IgD-negative memory B cell (primary cell): ENCODE data around the gene CYB5A. TPM values are rescaled to one million over a fixed set of nuclear protein-coding genes. Genes with fewer than 3 reads are reported as not detected.

Source experiments
- H3K27ac Mint-ChIP-seq, 3 donors: one replicate each; pipeline ENCODE4 v1.8.0; 2020 to 2022; ENCODE audit warnings: mild to moderate bottlenecking in 3 of 3, mixed read lengths in 3 of 3, moderate library complexity in 1 of 3
- H3K27me3 Mint-ChIP-seq: one replicate; pipeline ENCODE4 v1.8.0; 2021; ENCODE audit warnings: mixed read lengths
- H3K36me3 Mint-ChIP-seq: one replicate; pipeline ENCODE4 v1.8.0; 2020; ENCODE audit warnings: mild to moderate bottlenecking, mixed read lengths
- H3K4me1 Mint-ChIP-seq, 3 donors: one replicate each; pipeline ENCODE4 v1.8.0; 2020 to 2022; ENCODE audit warnings: mixed read lengths in 3 of 3, mild to moderate bottlenecking in 1 of 3
- H3K4me3 Mint-ChIP-seq, 4 donors: one replicate each; pipeline ENCODE4 v1.8.0; 2020 to 2022; ENCODE audit warnings: mild to moderate bottlenecking in 4 of 4, mixed read lengths in 4 of 4, moderate library complexity in 3 of 4
- H3K9me3 Mint-ChIP-seq, 3 donors: one replicate each; pipeline ENCODE4 v1.8.0; 2020 to 2021; ENCODE audit warnings: mixed read lengths in 3 of 3, mild to moderate bottlenecking in 1 of 3
- polyA plus RNA-seq: library from polyadenylated mRNA; unstranded; fragments of 300-500 nt; fragmentation: Illumina TruSeq; gene quantifications from one replicate; pipeline ENCODE4 v1.2.3, GENCODE V29; 2021

CYB5A gene
- polyA plus RNA-seq, 1 donor from 2014 or later: 61.4 TPM

- H3K4me1 Mint-ChIP-seq: peaks cover 0 to 11% (median 7%) of the 10 kb centered on the region in 3 donors
- no peak overlapping the region for H3K4me3 Mint-ChIP-seq
- H3K27ac Mint-ChIP-seq: no peak overlapping the region
Measured at GRCh38 chr18:74252039-74252395, 39.7 kb downstream of the CYB5A start.

GRCh38 chr18:74251297-74252038 is 40.3 kb downstream of the CYB5A start:
- no peaks in the 10 kb centered on the region for H3K27me3 Mint-ChIP-seq
- H3K9me3 Mint-ChIP-seq: no peaks in the 10 kb centered on the region
- no peaks in the 10 kb centered on the region for H3K36me3 Mint-ChIP-seq
- peaks cover 0 to 11% (median 7%) of the 10 kb centered on the region in 3 donors for H3K4me1 Mint-ChIP-seq
- no peak overlapping the region for H3K4me3 Mint-ChIP-seq
- no peak overlapping the region for H3K27ac Mint-ChIP-seq

More at GRCh38 chr18:74252039-74252395, 39.7 kb downstream of the CYB5A start:
- Mint-ChIP-seq H3K9me3 (no peaks in the 10 kb centered on the region), H3K27me3 (no peaks in the 10 kb centered on the region), H3K36me3 (no peaks in the 10 kb centered on the region)

- Mint-ChIP-seq H3K4me1 (peaks cover 0 to 11% (median 7%) of the 10 kb centered on the region in 3 donors), H3K36me3 (no peaks in the 10 kb centered on the region), H3K27me3 (no peaks in the 10 kb centered on the region), H3K9me3 (no peaks in the 10 kb centered on the region), H3K27ac (no peak overlapping the region), H3K4me3 (peak overlapping the region in 1 of 4 donors; percentile 61)
Measured at GRCh38 chr18:74250131-74250530, 41.6 kb downstream of the CYB5A start.

- Mint-ChIP-seq H3K27me3 (no peaks in the 10 kb centered on the region), H3K4me3 (no peak overlapping the region), H3K9me3 (no peaks in the 10 kb centered on the region), H3K27ac (no peak overlapping the region), H3K36me3 (no peaks in the 10 kb centered on the region), H3K4me1 (peaks cover 4 to 17% (median 7%) of the 10 kb centered on the region in 3 donors)
Measured at GRCh38 chr18:74249181-74249968, 42.4 kb downstream of the CYB5A start.

GRCh38 chr18:74248595-74248994 is 43.2 kb downstream of the CYB5A start:
- Mint-ChIP-seq H3K4me1 (peaks cover 4 to 21% (median 7%) of the 10 kb centered on the region in 3 donors), H3K9me3 (no peaks in the 10 kb centered on the region), H3K4me3 (peak overlapping the region in 1 of 4 donors; percentile 2), H3K36me3 (no peaks in the 10 kb centered on the region), H3K27me3 (peaks cover 1% of the 10 kb centered on the region), H3K27ac (peak overlapping the region in 1 of 3 donors; percentile 29)

- Mint-ChIP-seq H3K36me3 (no peaks in the 10 kb centered on the region), H3K4me3 (no peak overlapping the region), H3K27ac (peak overlapping the region in 1 of 3 donors; percentile 29), H3K4me1 (peaks cover 4 to 21% (median 7%) of the 10 kb centered on the region in 3 donors), H3K27me3 (peaks cover 3% of the 10 kb centered on the region), H3K9me3 (no peaks in the 10 kb centered on the region)
Measured at GRCh38 chr18:74248189-74248588, 43.6 kb downstream of the CYB5A start.

- H3K27ac Mint-ChIP-seq: no peak overlapping the region
- H3K9me3 Mint-ChIP-seq: no peaks in the 10 kb centered on the region
- peaks cover 13% of the 10 kb centered on the region for H3K27me3 Mint-ChIP-seq
- no peak overlapping the region for H3K4me3 Mint-ChIP-seq
- H3K4me1 Mint-ChIP-seq: peaks cover 4 to 21% (median 7%) of the 10 kb centered on the region in 3 donors
- no peaks in the 10 kb centered on the region for H3K36me3 Mint-ChIP-seq
Measured at GRCh38 chr18:74244554-74244953, 47.2 kb downstream of the CYB5A start.

- no peak overlapping the region for H3K27ac Mint-ChIP-seq
- H3K36me3 Mint-ChIP-seq: no peaks in the 10 kb centered on the region
- H3K4me3 Mint-ChIP-seq: peak overlapping the region in 1 of 4 donors; percentile 6
- H3K4me1 Mint-ChIP-seq: peaks cover 0 to 13% (median 4%) of the 10 kb centered on the region in 3 donors
- peaks cover 13% of the 10 kb centered on the region for H3K27me3 Mint-ChIP-seq
- H3K9me3 Mint-ChIP-seq: no peaks in the 10 kb centered on the region
Measured at GRCh38 chr18:74243127-74243526, 48.6 kb downstream of the CYB5A start.

- H3K36me3 Mint-ChIP-seq: no peaks in the 10 kb centered on the region
- H3K27ac Mint-ChIP-seq: no peak overlapping the region
- peaks cover 17% of the 10 kb centered on the region for H3K27me3 Mint-ChIP-seq
- peaks cover 0 to 10% (median 4%) of the 10 kb centered on the region in 3 donors for H3K4me1 Mint-ChIP-seq
- H3K4me3 Mint-ChIP-seq: no peak overlapping the region
- no peaks in the 10 kb centered on the region for H3K9me3 Mint-ChIP-seq
Measured at GRCh38 chr18:74242438-74243096, 49.2 kb downstream of the CYB5A start.

GRCh38 chr18:74241970-74242369 is 49.8 kb downstream of the CYB5A start:
- H3K36me3 Mint-ChIP-seq: no peaks in the 10 kb centered on the region
- no peaks in the 10 kb centered on the region for H3K9me3 Mint-ChIP-seq
- H3K27ac Mint-ChIP-seq: no peak overlapping the region
- H3K4me3 Mint-ChIP-seq: no peak overlapping the region
- peaks cover 21% of the 10 kb centered on the region for H3K27me3 Mint-ChIP-seq
- peaks cover 0 to 10% (median 4%) of the 10 kb centered on the region in 3 donors for H3K4me1 Mint-ChIP-seq

- Mint-ChIP-seq H3K4me3 (no peak overlapping the region), H3K27ac (no peak overlapping the region), H3K27me3 (peaks cover 21% of the 10 kb centered on the region), H3K36me3 (no peaks in the 10 kb centered on the region), H3K9me3 (no peaks in the 10 kb centered on the region), H3K4me1 (peaks cover 0 to 10% (median 4%) of the 10 kb centered on the region in 3 donors)
Measured at GRCh38 chr18:74241426-74241825, 50.3 kb downstream of the CYB5A start.

GRCh38 chr18:74239567-74239966 is 52.2 kb downstream of the CYB5A start:
- Mint-ChIP-seq H3K9me3 (no peaks in the 10 kb centered on the region), H3K4me1 (peaks cover 0 to 8% (median 0%) of the 10 kb centered on the region in 3 donors), H3K27ac (no peak overlapping the region), H3K36me3 (no peaks in the 10 kb centered on the region), H3K27me3 (peaks cover 21% of the 10 kb centered on the region), H3K4me3 (no peak overlapping the region)

- peaks cover 0 to 3% (median 0%) of the 10 kb centered on the region in 3 donors for H3K4me1 Mint-ChIP-seq
Measured at GRCh38 chr18:74234326-74235171, 57.2 kb downstream of the CYB5A start.

GRCh38 chr18:74233933-74234325 is 57.8 kb downstream of the CYB5A start:
- H3K4me1 Mint-ChIP-seq: peaks cover 0 to 3% (median 0%) of the 10 kb centered on the region in 3 donors
- no peak overlapping the region for H3K27ac Mint-ChIP-seq
- no peaks in the 10 kb centered on the region for H3K36me3 Mint-ChIP-seq
- peaks cover 8% of the 10 kb centered on the region for H3K27me3 Mint-ChIP-seq
- no peak overlapping the region for H3K4me3 Mint-ChIP-seq
- H3K9me3 Mint-ChIP-seq: no peaks in the 10 kb centered on the region

More at GRCh38 chr18:74234326-74235171, 57.2 kb downstream of the CYB5A start:
- no peaks in the 10 kb centered on the region for H3K9me3 Mint-ChIP-seq
- H3K4me3 Mint-ChIP-seq: no peak overlapping the region
- no peak overlapping the region for H3K27ac Mint-ChIP-seq
- H3K36me3 Mint-ChIP-seq: no peaks in the 10 kb centered on the region
- peaks cover 8% of the 10 kb centered on the region for H3K27me3 Mint-ChIP-seq
